Measurements from ENCODE around the gene PSENEN. TPM values are rescaled to one million over a fixed set of nuclear protein-coding genes. Genes with fewer than 3 reads are reported as not detected.
A peak's percentile ranks its signal among the peaks of the same experiment; 100 is the strongest.

Gene PSENEN
- total RNA-seq, 2 experiments from 2014 or later, result 37.2 to 41.3 TPM

DNA sequence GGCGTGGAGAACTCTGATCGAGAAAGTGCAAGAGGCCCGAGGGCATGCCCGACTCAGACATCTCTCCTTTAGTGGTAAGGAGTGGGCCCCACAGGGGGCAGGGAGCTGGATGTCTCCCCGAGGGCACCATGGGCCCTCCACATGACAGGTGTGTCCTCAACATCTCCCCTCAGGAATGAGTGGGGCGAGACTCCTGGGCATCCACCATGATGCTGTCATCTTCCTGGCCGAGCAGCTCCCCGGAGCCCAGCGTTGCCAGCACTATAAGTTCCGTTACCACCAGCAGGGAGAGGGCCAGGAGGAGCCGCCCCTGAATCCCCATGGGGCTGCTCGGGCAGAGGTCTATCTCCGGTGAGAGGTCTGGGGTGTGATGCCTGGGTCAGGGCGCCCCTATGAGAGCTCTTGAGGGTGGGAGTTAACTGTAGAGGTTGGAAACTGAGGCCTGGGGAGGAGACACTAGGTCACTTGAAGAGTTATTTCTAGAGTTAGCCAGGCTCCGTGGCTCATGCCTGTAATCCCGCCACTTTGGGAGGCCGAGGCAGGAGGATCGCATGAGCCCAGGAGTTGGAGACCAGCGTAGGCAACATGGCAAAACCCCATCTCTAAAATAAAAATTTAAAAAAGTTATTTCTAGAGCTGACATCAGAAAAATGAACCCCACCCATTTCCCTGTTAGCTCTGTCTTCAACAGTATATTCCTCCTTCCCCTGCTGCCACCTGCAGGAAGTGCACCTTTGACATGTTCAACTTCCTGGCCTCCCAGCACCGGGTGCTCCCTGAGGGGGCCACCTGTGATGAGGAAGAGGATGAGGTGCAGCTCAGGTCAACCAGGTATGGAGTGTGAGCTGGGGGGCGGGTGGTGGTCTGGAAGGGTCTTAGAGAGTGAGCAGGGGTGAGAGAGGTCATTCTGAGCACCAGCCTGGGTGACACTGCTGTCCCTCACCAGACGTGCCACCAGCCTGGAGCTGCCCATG lies 8.3 kb upstream of the PSENEN start:
- intact Hi-C loops (cut with micrococcal nuclease), result loop anchor here (5.0 kb wide), 1 partner anchor 45 kb away; no protein-coding TSS in a partner anchor
- peak; percentile 64 for DNase-seq
- H3K4me3 Mint-ChIP-seq, result no peak overlapping the region
- ChIA-PET POLR2A (interaction anchor here (0.5 to 5.6 kb wide), 10 partner anchors 8 to 119 kb away, joined by 3 to 105 read pairs (median 4); partner anchors contain the start of genes KIRREL2, KMT2B and PSENEN), CTCF (interaction anchor here (0.6 to 1.6 kb wide), 7 partner anchors 8 to 82 kb away, joined by 3 to 9 read pairs (median 4); partner anchors contain the start of genes LIN37, PSENEN and U2AF1L4)
- ATAC-seq, result no peak
- no peaks in the 10 kb centered on the region for H3K9me3 Mint-ChIP-seq
- H3K36me3 Mint-ChIP-seq (ENCODE audit: low read depth), result peaks cover 42% of the 10 kb centered on the region
- H3K27ac Mint-ChIP-seq, result peak overlapping the region; percentile 77
- TF ChIP-seq, protein P1, sequence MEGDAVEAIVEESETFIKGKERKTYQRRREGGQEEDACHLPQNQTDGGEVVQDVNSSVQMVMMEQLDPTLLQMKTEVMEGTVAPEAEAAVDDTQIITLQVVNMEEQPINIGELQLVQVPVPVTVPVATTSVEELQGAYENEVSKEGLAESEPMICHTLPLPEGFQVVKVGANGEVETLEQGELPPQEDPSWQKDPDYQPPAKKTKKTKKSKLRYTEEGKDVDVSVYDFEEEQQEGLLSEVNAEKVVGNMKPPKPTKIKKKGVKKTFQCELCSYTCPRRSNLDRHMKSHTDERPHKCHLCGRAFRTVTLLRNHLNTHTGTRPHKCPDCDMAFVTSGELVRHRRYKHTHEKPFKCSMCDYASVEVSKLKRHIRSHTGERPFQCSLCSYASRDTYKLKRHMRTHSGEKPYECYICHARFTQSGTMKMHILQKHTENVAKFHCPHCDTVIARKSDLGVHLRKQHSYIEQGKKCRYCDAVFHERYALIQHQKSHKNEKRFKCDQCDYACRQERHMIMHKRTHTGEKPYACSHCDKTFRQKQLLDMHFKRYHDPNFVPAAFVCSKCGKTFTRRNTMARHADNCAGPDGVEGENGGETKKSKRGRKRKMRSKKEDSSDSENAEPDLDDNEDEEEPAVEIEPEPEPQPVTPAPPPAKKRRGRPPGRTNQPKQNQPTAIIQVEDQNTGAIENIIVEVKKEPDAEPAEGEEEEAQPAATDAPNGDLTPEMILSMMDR (IDR thresholded peaks at IDR 0.05), result peak; percentile 25
- peaks cover 11% of the 10 kb centered on the region for H3K4me1 Mint-ChIP-seq (ENCODE audit: low read depth)
- no peaks in the 10 kb centered on the region for H3K27me3 Mint-ChIP-seq

DNA sequence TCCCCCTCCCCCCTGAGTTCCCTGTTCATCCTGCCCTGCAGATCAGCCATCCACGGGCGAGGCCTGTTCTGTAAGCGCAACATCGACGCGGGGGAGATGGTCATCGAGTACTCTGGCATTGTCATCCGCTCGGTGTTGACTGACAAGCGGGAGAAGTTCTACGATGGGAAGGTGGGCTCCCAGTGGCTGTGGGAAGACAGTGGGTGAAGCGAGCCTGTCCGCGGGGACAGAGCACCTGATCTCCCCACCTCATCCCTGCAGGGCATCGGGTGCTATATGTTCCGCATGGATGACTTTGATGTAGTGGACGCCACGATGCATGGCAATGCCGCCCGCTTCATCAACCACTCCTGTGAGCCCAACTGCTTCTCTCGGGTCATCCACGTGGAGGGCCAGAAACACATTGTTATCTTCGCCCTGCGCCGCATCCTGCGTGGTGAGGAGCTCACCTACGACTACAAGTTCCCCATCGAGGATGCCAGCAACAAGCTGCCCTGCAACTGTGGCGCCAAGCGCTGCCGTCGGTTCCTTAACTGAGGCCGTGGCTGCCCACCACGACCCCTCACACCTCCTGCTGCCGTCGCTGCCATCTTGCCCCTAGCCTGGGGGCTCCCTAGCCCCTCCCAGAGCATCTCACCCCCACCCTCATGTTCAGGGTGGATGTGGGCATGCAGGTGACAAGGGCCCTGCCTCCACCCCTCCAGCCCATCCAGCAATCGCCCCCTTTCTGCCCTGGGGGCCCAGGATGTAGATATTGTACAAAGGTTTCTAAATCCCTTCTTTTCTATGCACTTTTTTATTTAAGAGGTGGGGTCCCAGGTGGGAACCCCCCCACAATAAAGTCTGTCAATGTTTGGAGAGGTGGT lies 7.2 kb upstream of the PSENEN start:
- Mint-ChIP-seq H3K9me3 (no peaks in the 10 kb centered on the region), H3K36me3 (ENCODE audit: low read depth) (peaks cover 50% of the 10 kb centered on the region), H3K27me3 (no peaks in the 10 kb centered on the region), H3K27ac (peak overlapping the region; percentile 66), H3K4me3 (peak overlapping the region; percentile 87), H3K4me1 (ENCODE audit: low read depth) (peaks cover 17% of the 10 kb centered on the region)
- CTCF ChIA-PET, result interaction anchor here (1.6 to 3.1 kb wide), 3 partner anchors 41 to 82 kb away, joined by 6 to 15 read pairs (median 9); no protein-coding TSS in a partner anchor
- ATAC-seq, result no peak
- TF ChIP-seq, protein P1 (IDR thresholded peaks at IDR 0.05), result no peak
- no peak for DNase-seq
- POLR2A ChIA-PET, result interaction anchor here (1.0 to 5.6 kb wide), 7 partner anchors 9 to 28 kb away, joined by 3 to 105 read pairs (median 6); partner anchors contain the start of genes KMT2B and LIN37
- intact Hi-C loops (cut with micrococcal nuclease), result loop anchor here (5.0 kb wide), 1 partner anchor 46 kb away; no protein-coding TSS in a partner anchor

DNA sequence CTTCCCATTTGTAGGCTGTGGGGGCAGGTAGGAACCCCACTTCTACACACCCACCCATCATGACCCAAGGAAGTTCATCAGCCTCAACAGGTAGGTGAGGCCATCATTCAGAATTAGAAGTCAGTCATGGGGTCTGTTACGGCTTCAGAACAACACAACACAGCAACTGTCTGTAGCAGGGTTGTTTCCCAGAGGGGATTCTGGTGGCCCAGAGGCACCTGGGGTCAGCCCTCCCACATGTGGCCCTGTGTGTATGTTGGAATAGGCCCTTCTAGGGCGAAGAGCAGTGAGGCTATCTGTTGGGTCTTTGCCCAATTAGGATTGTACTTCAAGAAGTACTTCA lies 6.6 kb upstream of the PSENEN start:
- CTCF ChIA-PET, result interaction anchor here (1.5 to 3.1 kb wide), 3 partner anchors 8 to 81 kb away, joined by 3 to 18 read pairs (median 15); no protein-coding TSS in a partner anchor
- intact Hi-C loops (cut with micrococcal nuclease), result loop anchor here (5.0 kb wide), 1 partner anchor 47 kb away; no protein-coding TSS in a partner anchor
- no peaks in the 10 kb centered on the region for H3K9me3 Mint-ChIP-seq
- H3K36me3 Mint-ChIP-seq (ENCODE audit: low read depth), result peaks cover 53% of the 10 kb centered on the region
- peaks cover 21% of the 10 kb centered on the region for H3K4me1 Mint-ChIP-seq (ENCODE audit: low read depth)
- peak overlapping the region; percentile 87 for H3K4me3 Mint-ChIP-seq
- ATAC-seq (no peak), DNase-seq (no peak)
- TF ChIP-seq, protein P1 (IDR thresholded peaks at IDR 0.05), result no peak
- POLR2A ChIA-PET, result interaction anchor here (1.5 to 5.6 kb wide), 5 partner anchors 9 to 17 kb away, joined by 4 to 105 read pairs (median 16); partner anchors contain the start of genes KMT2B and LIN37
- no peaks in the 10 kb centered on the region for H3K27me3 Mint-ChIP-seq
- H3K27ac Mint-ChIP-seq, result peak overlapping the region; percentile 66

DNA sequence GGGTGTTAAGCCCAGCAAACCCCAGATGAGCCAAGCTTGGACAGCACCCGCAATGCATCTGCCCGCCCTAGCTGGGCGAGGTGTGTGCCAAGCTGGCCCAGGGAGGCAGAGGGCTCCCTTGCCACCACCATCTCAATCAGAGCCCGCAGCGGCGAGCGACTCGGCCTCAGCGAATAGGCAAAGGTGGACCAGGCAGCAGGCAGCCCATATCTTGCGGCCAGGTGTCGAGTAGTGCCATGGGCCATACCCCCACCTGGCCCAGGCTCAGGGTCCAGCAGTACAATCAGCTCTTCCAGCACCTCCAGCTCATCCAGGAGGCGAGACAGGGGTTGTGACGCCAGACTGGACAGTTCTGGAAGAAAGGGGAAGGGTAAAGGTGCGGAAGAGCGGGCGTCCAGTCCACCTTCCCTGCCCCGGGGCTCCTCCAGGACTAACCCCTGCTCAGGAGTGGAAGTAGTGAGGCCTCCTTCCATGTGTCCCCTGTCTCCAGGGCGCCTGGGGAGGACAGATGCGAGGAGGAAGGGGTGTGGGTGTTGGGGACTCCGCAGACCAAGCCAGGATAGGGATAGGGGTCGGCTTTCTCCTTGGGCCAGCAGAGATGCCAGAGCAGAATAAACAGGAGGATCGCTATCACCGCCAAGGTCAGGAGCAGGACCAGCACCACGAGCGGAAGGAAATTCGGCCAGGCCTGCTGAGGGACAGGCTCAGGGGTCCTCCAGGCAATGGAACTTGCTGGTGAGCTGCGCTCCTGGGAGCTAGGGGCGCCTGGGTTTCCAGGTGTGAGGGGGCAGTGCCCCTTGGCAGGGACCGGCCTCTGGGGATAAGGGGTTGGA lies 6.0 kb upstream of the PSENEN start:
- ChIA-PET POLR2A (interaction anchor here (1.1 to 5.2 kb wide), 13 partner anchors 7 to 89 kb away, joined by 3 to 64 read pairs (median 6); partner anchors contain the start of genes KMT2B and LIN37), CTCF (interaction anchor here (1.2 to 3.1 kb wide), 5 partner anchors 9 to 80 kb away, joined by 3 to 18 read pairs (median 8); no protein-coding TSS in a partner anchor)
- peaks cover 54% of the 10 kb centered on the region for H3K36me3 Mint-ChIP-seq (ENCODE audit: low read depth)
- peaks cover 22% of the 10 kb centered on the region for H3K4me1 Mint-ChIP-seq (ENCODE audit: low read depth)
- H3K9me3 Mint-ChIP-seq, result no peaks in the 10 kb centered on the region
- DNase-seq, result no peak
- TF ChIP-seq, protein P1 (IDR thresholded peaks at IDR 0.05), result no peak
- H3K27me3 Mint-ChIP-seq, result no peaks in the 10 kb centered on the region
- H3K27ac Mint-ChIP-seq, result peak overlapping the region; percentile 25
- intact Hi-C loops (cut with micrococcal nuclease), result loop anchor here (5.0 kb wide), 1 partner anchor 47 kb away; no protein-coding TSS in a partner anchor
- H3K4me3 Mint-ChIP-seq, result peak overlapping the region; percentile 87
- ATAC-seq, result no peak
